Thoracic aorta (tissue), 2 donors: ENCODE data around the gene CYB5R4. TPM values are rescaled to one million over a fixed set of nuclear protein-coding genes. Genes with fewer than 3 reads are reported as not detected.
A peak's percentile ranks its signal among the peaks of the same experiment; 100 is the strongest.

ENCODE experiments used
- ATAC-seq: fragments of 150-250 bp; one replicate; pipeline ENCODE4 v1.8.0; 2017; ENCODE audit warnings: low read depth; ENCODE audit not compliant: insufficient number of reproducible peaks, low FRiP score
- DNase-seq: peaks from one replicate; pipeline ENCODE4 v3.0.0-alpha.2; 2020; ENCODE audit warnings: low spot score
- H3K27ac ChIP-seq, 2 donors: fragments of 200-600 bp; sonication (generic); 1 replicate in 1 of 2; 2 replicates in 1 of 2; pipeline ENCODE4 v1.5.1; 2016; ENCODE audit warnings: mild to moderate bottlenecking in 2 of 2, moderate library complexity in 2 of 2
- H3K27me3 ChIP-seq: fragments of 200-600 bp; sonication (generic); replicated peaks from 2 replicates; pipeline ENCODE4 v1.6.0; 2016; ENCODE audit warnings: mild to moderate bottlenecking; ENCODE audit not compliant: insufficient read depth
- H3K36me3 ChIP-seq: fragments of 200-600 bp; sonication (generic); one replicate; pipeline ENCODE4 v1.5.1; 2016
- H3K4me1 ChIP-seq, 2 donors: fragments of 200-600 bp; sonication (generic); 1 replicate in 1 of 2; 2 replicates in 1 of 2; pipeline versions ENCODE4 v1.5.1 to v1.6.0; 2016; ENCODE audit warnings: low read depth in 2 of 2, mild to moderate bottlenecking in 1 of 2; ENCODE audit not compliant: control insufficient read depth in 1 of 2
- H3K4me3 ChIP-seq: fragments of 200-600 bp; sonication (generic); 2 replicates; pipeline ENCODE4 v1.5.1; 2016; ENCODE audit warnings: mild to moderate bottlenecking
- H3K9me3 ChIP-seq: fragments of 200-600 bp; sonication (generic); 2 replicates; pipeline ENCODE4 v1.5.1; 2016
- total RNA-seq, 2 donors: library from RNA; depleted of rRNA; stranded (reverse); fragments of >200 nt; gene quantifications; one replicate each; pipeline versions ENCODE4 v1.1.0 to v1.2.3, GENCODE V29; 2016
- TF ChIP-seq, protein P1 (sequence below): fragments of 200-600 bp; sonication (generic); IDR thresholded peaks from one replicate; pipeline ENCODE4 v1.5.1; 2019; ENCODE audit warnings: antibody characterized with exemption

CYB5R4 gene
- total RNA-seq, 2 donors from 2014 or later = 9.1 to 16.2 TPM

DNA sequence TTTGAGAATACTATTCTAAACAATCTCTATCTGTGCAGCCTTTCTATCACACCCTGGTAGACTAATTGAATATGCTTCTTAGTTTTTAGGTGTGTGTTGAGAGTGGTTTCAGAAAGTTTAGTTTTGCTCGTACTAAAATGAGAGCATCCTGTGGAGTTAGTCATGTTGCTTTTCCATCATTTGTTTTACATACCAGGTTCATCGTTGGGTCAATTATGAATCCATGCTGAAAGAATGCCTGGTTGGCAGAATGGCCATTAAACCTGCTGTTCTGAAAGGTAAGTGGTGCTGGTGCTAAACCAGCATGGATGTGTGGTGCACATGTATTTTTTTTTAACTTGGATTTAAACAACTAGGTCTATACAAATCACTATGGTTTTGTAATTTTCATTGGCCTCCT lies 49.3 kb downstream of the CYB5R4 start:
- Histone ChIP-seq H3K27me3 (no peaks in the 10 kb centered on the region), H3K4me3 (no peak overlapping the region), H3K36me3 (no peaks in the 10 kb centered on the region), H3K4me1 (peaks cover 7 to 24% of the 10 kb centered on the region in 2 donors), H3K9me3 (no peaks in the 10 kb centered on the region), H3K27ac (no peak overlapping the region)
- TF ChIP-seq, protein P1, sequence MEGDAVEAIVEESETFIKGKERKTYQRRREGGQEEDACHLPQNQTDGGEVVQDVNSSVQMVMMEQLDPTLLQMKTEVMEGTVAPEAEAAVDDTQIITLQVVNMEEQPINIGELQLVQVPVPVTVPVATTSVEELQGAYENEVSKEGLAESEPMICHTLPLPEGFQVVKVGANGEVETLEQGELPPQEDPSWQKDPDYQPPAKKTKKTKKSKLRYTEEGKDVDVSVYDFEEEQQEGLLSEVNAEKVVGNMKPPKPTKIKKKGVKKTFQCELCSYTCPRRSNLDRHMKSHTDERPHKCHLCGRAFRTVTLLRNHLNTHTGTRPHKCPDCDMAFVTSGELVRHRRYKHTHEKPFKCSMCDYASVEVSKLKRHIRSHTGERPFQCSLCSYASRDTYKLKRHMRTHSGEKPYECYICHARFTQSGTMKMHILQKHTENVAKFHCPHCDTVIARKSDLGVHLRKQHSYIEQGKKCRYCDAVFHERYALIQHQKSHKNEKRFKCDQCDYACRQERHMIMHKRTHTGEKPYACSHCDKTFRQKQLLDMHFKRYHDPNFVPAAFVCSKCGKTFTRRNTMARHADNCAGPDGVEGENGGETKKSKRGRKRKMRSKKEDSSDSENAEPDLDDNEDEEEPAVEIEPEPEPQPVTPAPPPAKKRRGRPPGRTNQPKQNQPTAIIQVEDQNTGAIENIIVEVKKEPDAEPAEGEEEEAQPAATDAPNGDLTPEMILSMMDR = no peak
- ATAC-seq (no peak), DNase-seq (no peak)

DNA sequence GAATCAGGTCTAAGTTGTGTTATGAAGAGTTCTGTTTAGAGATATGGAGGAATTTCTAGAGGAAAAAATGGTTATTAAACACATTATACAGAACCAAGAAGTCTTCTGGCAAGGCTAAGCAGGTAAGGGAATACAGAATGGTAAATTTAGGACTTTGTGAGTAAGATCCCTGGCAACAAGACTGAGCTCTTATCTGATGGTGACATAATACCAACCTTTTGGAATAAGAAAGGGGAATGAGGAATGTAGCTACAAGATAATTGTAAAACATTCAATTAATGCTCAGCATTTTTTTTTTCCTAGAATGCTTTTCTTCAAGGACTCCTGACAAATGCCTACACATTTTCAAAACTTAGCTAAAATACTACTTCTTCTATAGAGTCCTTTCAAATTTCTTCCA lies 51.8 kb downstream of the CYB5R4 start:
- no peak overlapping the region for H3K4me3 ChIP-seq
- peak overlapping the region in 1 of 2 donors; percentile 2 for H3K27ac ChIP-seq
- DNase-seq = no peak
- TF ChIP-seq, protein P1 = no peak
- ATAC-seq = no peak
- H3K9me3 ChIP-seq = no peaks in the 10 kb centered on the region
- no peaks in the 10 kb centered on the region for H3K27me3 ChIP-seq
- H3K4me1 ChIP-seq = peaks cover 7 to 24% of the 10 kb centered on the region in 2 donors
- H3K36me3 ChIP-seq = no peaks in the 10 kb centered on the region

DNA sequence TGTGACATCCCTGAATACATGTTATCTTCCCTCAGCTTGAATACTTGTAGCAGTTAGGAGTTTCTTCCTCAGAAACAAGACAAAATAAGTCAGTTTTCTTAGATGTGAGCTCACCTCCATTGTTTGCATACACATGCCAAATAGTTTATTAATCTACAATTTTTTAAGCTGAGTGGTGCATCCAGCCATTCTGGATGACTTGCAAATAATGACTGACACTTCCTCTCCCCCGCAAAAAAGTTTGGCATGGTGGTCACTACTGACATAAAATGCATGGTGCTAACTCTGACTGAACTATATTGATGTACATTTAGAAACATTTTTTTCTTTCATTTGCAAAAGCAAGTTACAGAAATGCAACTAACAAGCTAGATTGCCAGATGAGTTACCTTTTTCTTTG lies 55.5 kb downstream of the CYB5R4 start:
- TF ChIP-seq, protein P1 = no peak
- peaks cover 4 to 21% of the 10 kb centered on the region in 2 donors for H3K4me1 ChIP-seq
- no peaks in the 10 kb centered on the region for H3K9me3 ChIP-seq
- H3K27ac ChIP-seq = no peak overlapping the region
- H3K27me3 ChIP-seq = no peaks in the 10 kb centered on the region
- ATAC-seq (no peak), DNase-seq (no peak)
- H3K36me3 ChIP-seq = no peaks in the 10 kb centered on the region
- H3K4me3 ChIP-seq = no peak overlapping the region

DNA sequence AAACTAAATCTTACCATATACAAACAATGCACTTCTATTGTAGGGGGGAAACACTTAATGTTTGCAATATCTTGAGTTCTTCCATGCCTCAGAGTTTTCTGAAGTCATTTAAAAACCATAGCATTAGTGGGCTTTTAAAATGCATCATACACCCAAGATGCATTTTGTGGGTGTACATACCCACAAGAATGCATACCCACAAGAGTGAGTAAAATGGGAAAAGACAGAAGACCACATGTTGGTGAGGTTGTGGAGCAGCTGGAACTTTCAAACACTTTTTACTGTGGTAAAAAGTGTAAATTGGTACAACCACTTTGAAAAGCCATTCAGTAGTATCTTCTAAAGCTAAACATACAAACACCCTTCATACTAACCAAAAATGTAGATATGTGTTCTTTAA lies 57.5 kb downstream of the CYB5R4 start:
- Histone ChIP-seq H3K9me3 (no peaks in the 10 kb centered on the region), H3K4me3 (no peak overlapping the region), H3K27me3 (no peaks in the 10 kb centered on the region), H3K27ac (no peak overlapping the region), H3K36me3 (no peaks in the 10 kb centered on the region), H3K4me1 (peaks cover 0 to 3% of the 10 kb centered on the region in 2 donors)
- ATAC-seq (no peak), DNase-seq (no peak)
- TF ChIP-seq, protein P1 = no peak

DNA sequence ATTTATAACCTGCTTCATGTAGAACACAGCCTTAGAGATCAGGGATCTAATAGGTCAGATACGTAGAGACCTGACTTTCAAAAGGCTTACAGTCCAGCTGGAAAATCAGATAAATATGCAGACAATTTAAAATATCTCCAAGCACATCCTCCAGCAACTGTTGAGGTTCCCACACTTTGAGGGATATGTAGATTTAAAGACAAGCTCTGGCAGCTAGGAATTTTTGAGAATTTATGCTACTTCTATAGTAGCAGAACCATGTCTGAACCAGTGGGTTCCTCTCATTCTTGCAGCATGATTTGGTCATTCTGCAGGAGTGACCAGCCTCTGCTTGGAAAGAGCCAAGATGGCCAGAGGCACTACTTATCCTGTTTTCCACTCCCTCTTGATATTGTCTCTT lies 60.5 kb downstream of the CYB5R4 start:
- H3K4me1 ChIP-seq = no peaks in the 10 kb centered on the region
- no peak for ATAC-seq
- no peak overlapping the region for H3K27ac ChIP-seq
- TF ChIP-seq, protein P1 = no peak
- no peak for DNase-seq
- H3K9me3 ChIP-seq = no peaks in the 10 kb centered on the region
- H3K4me3 ChIP-seq = no peak overlapping the region
- no peaks in the 10 kb centered on the region for H3K27me3 ChIP-seq
- no peaks in the 10 kb centered on the region for H3K36me3 ChIP-seq
